Caco-2 (cell line): ENCODE measurements around the gene P2RX3. TPM values are rescaled to one million over a fixed set of nuclear protein-coding genes. Genes with fewer than 3 reads are reported as not detected.

Source experiments
- BruUV-seq: library from RNA; stranded (reverse); fragments of 400-500 nt; replicated peaks from 2 replicates; lab custom pipeline; 2021; lab: Mats Ljungman, UMichigan
- CTCF ChIA-PET: fragments of 300-600 bp; sonication (Branson Sonifier 250); formaldehyde crosslinking; loops from one replicate; lab custom pipeline; 2022; ENCODE audit warnings: antibody characterized with exemption; lab: Charles Lee
- POLR2A ChIA-PET: fragments of 300-600 bp; sonication (Branson Sonifier 250); formaldehyde crosslinking; loops from one replicate; lab custom pipeline; 2022; ENCODE audit warnings: antibody characterized with exemption; lab: Charles Lee
- DNase-seq, 2 experiments: peaks; one replicate each; pipeline versions ENCODE4 v3.0.0 to v3.0.0-alpha.2; 2020 to 2022
- H3K27me3 ChIP-seq: replicated peaks from 2 replicates; pipeline ENCODE4 v1.6.0; 2011; ENCODE audit warnings: low read length; ENCODE audit not compliant: control insufficient read depth, insufficient read depth
- H3K36me3 ChIP-seq: 2 replicates; pipeline ENCODE4 v1.5.1; 2011; ENCODE audit warnings: low read length; ENCODE audit not compliant: control insufficient read depth, insufficient read depth
- H3K4me1 ChIP-seq: fragments of 250-450 bp; sonication (Bioruptor Pico); 2 replicates; pipeline ENCODE4 v1.5.1; 2020; ENCODE audit warnings: mild to moderate bottlenecking
- H3K4me3 ChIP-seq: 2 replicates; pipeline ENCODE4 v1.5.1; 2011; ENCODE audit warnings: low read depth, mild to moderate bottlenecking, control low read depth, low read length
- H3K9me3 ChIP-seq: fragments of 250-450 bp; sonication (Bioruptor Pico); 2 replicates; pipeline ENCODE4 v1.5.1; 2020; ENCODE audit warnings: mild to moderate bottlenecking, moderate library complexity
- H3K27ac Mint-ChIP-seq: one replicate; pipeline ENCODE4 v1.8.0; 2022; ENCODE audit warnings: mixed read lengths; ENCODE audit not compliant: unreplicated experiment
- H3K27me3 Mint-ChIP-seq: one replicate; pipeline ENCODE4 v1.8.0; 2022; ENCODE audit warnings: mixed read lengths; ENCODE audit not compliant: insufficient read depth, unreplicated experiment
- H3K36me3 Mint-ChIP-seq: one replicate; pipeline ENCODE4 v1.8.0; 2022; ENCODE audit warnings: mild to moderate bottlenecking, mixed read lengths; ENCODE audit not compliant: insufficient read depth, unreplicated experiment
- H3K4me1 Mint-ChIP-seq: one replicate; pipeline ENCODE4 v1.8.0; 2022; ENCODE audit warnings: low read depth, mixed read lengths; ENCODE audit not compliant: unreplicated experiment
- H3K4me3 Mint-ChIP-seq: one replicate; pipeline ENCODE4 v1.8.0; 2022; ENCODE audit warnings: mild to moderate bottlenecking, moderate library complexity, mixed read lengths; ENCODE audit not compliant: unreplicated experiment
- H3K9me3 Mint-ChIP-seq: one replicate; pipeline ENCODE4 v1.8.0; 2022; ENCODE audit warnings: mixed read lengths; ENCODE audit not compliant: unreplicated experiment
- CTCF ChIP-seq, 2 experiments: fragments of 200-600 bp in 1 of 2; IDR thresholded peaks; 1 replicate in 1 of 2; 2 replicates in 1 of 2; pipeline versions ENCODE4 v1.5.1 to v1.8.0; 2011 to 2022; ENCODE audit warnings: antibody characterized with exemption in 1 of 2, control low read depth in 1 of 2, inconsistent platforms in 1 of 2, low read depth in 1 of 2, low read length in 1 of 2, mild to moderate bottlenecking in 1 of 2, moderate library complexity in 1 of 2; ENCODE audit not compliant: insufficient read depth in 1 of 2, severe bottlenecking in 1 of 2, unreplicated experiment in 1 of 2
- intact Hi-C: fragments of 100-400 bp; cut with micrococcal nuclease; formaldehyde crosslinking; loops from one replicate; pipeline ENCODE4 v1.10.0; 2022; ENCODE audit not compliant: unreplicated experiment
- total RNA-seq: library from RNA; stranded (reverse); gene quantifications from 2 replicates; pipeline ENCODE4 v1.2.3, GENCODE V29; 2022

The P2RX3 gene
- total RNA-seq, 1 experiment from 2014 or later, result not detected

- POLR2A ChIA-PET, result no interaction called here
- no TSS peak for BruUV-seq
- Mint-ChIP-seq H3K27ac (no peak overlapping the region), H3K4me3 (no peak overlapping the region), H3K36me3 (no peaks in the 10 kb centered on the region), H3K27me3 (peaks cover 20% of the 10 kb centered on the region), H3K4me1 (peaks cover 7% of the 10 kb centered on the region), H3K9me3 (no peaks in the 10 kb centered on the region)
- Histone ChIP-seq H3K4me1 (no peaks in the 10 kb centered on the region), H3K4me3 (no peak overlapping the region), H3K9me3 (no peaks in the 10 kb centered on the region), H3K36me3 (no peaks in the 10 kb centered on the region), H3K27me3 (no peaks in the 10 kb centered on the region; the same call in 1 of the 2 replicates)
- CTCF ChIA-PET, result no interaction called here
- no peak for DNase-seq
- TF ChIP-seq CTCF (IDR thresholded peaks at IDR 0.05; ENCODE audit: insufficient read depth in 1 of 2, low read depth in 1 of 2, low read length in 1 of 2, severe bottlenecking in 1 of 2, unreplicated experiment in 1 of 2), result no peak
- intact Hi-C loops, result no loop called here
Observed at GRCh38 chr11:57418131-57418530, 80.0 kb downstream of the P2RX3 start.

GRCh38 chr11:57419146-57419545, 81.0 kb downstream of the P2RX3 start:
- no TSS peak for BruUV-seq
- Mint-ChIP-seq H3K36me3 (no peaks in the 10 kb centered on the region), H3K4me1 (no peaks in the 10 kb centered on the region), H3K9me3 (no peaks in the 10 kb centered on the region), H3K27me3 (peaks cover 21% of the 10 kb centered on the region), H3K27ac (no peak overlapping the region), H3K4me3 (no peak overlapping the region)
- H3K9me3 ChIP-seq, result no peaks in the 10 kb centered on the region
- no peak for TF ChIP-seq CTCF (IDR thresholded peaks at IDR 0.05; ENCODE audit: insufficient read depth in 1 of 2, low read depth in 1 of 2, low read length in 1 of 2, severe bottlenecking in 1 of 2, unreplicated experiment in 1 of 2)
- ChIA-PET POLR2A (no interaction called here), CTCF (no interaction called here)
- H3K27me3 ChIP-seq, result no peaks in the 10 kb centered on the region; the same call in 1 of the 2 replicates
- intact Hi-C loops, result no loop called here
- DNase-seq, result no peak
- H3K4me1 ChIP-seq, result no peaks in the 10 kb centered on the region
- no peak overlapping the region for H3K4me3 ChIP-seq
- no peaks in the 10 kb centered on the region for H3K36me3 ChIP-seq

GRCh38 chr11:57421066-57421465, 82.9 kb downstream of the P2RX3 start:
- no peaks in the 10 kb centered on the region for H3K4me1 ChIP-seq
- H3K4me3 ChIP-seq, result no peak overlapping the region
- no peak overlapping the region for H3K27ac Mint-ChIP-seq
- no TSS peak for BruUV-seq
- H3K36me3 Mint-ChIP-seq, result no peaks in the 10 kb centered on the region
- H3K27me3 ChIP-seq, result no peaks in the 10 kb centered on the region; the same call in 1 of the 2 replicates
- no peaks in the 10 kb centered on the region for H3K4me1 Mint-ChIP-seq
- peaks cover 18% of the 10 kb centered on the region for H3K27me3 Mint-ChIP-seq
- H3K36me3 ChIP-seq, result no peaks in the 10 kb centered on the region
- H3K9me3 Mint-ChIP-seq, result no peaks in the 10 kb centered on the region
- TF ChIP-seq CTCF (IDR thresholded peaks at IDR 0.05; ENCODE audit: insufficient read depth in 1 of 2, low read depth in 1 of 2, low read length in 1 of 2, severe bottlenecking in 1 of 2, unreplicated experiment in 1 of 2), result no peak
- H3K9me3 ChIP-seq, result no peaks in the 10 kb centered on the region
- no peak overlapping the region for H3K4me3 Mint-ChIP-seq
- no peak for DNase-seq
- ChIA-PET CTCF (no interaction called here), POLR2A (no interaction called here)
- intact Hi-C loops, result no loop called here
